ENCODE measurements around the gene PAX7. TPM values are rescaled to one million over a fixed set of nuclear protein-coding genes. Genes with fewer than 3 reads are reported as not detected.
"Not testable (repeated sequence)": the region's sequence is repeated elsewhere in the genome, so short reads cannot be mapped to it uniquely, and the experiment has no call there.

PAX7 gene
- total RNA-seq = not detected
- polyA plus RNA-seq = not detected

- peaks cover 2% of the 10 kb centered on the region for H3K4me1 ChIP-seq (ENCODE audit: control insufficient read depth, insufficient read depth, low read length, poor library complexity, severe bottlenecking)
- H3K9me3 ChIP-seq (ENCODE audit: control insufficient read depth in 2 of 2, low read length in 2 of 2) = no peaks in the 10 kb centered on the region
- DNase-seq (no peak), ATAC-seq (ENCODE audit: low read depth in 2 of 2) (no peak)
- no peaks in the 10 kb centered on the region for H3K36me3 ChIP-seq (ENCODE audit: control insufficient read depth, insufficient read depth, low read length)
- peaks cover 85% of the 10 kb centered on the region for H3K27me3 Mint-ChIP-seq
- no peaks in the 10 kb centered on the region for H3K36me3 Mint-ChIP-seq
- H3K27me3 ChIP-seq (ENCODE audit: control insufficient read depth, insufficient read depth, low read length) = peaks cover 15% of the 10 kb centered on the region
- H3K27ac Mint-ChIP-seq = peak within 1 kb of the TSS in 1 of 3 donors; percentile 64
- peaks cover 0 to 28% (median 9%) of the 10 kb centered on the region in 4 donors for H3K4me1 Mint-ChIP-seq
- peaks cover 0 to 9% (median 0%) of the 10 kb centered on the region in 7 donors for H3K9me3 Mint-ChIP-seq
- H3K27ac ChIP-seq (ENCODE audit: insufficient read depth, low read length, poor library complexity, severe bottlenecking) = no peak within 1 kb of the TSS
- H3K4me3 ChIP-seq (ENCODE audit: low read depth, low read length) = no peak within 1 kb of the TSS
- H3K4me3 Mint-ChIP-seq = peak within 1 kb of the TSS in 1 of 4 donors; percentile 52
Measured at GRCh38 chr1:18630511-18631495, at the start of gene PAX7. Gene PAX7 (plus strand): TSS chr1:18630846. CDS start chr1:18631604, 758 bp downstream.

DNA sequence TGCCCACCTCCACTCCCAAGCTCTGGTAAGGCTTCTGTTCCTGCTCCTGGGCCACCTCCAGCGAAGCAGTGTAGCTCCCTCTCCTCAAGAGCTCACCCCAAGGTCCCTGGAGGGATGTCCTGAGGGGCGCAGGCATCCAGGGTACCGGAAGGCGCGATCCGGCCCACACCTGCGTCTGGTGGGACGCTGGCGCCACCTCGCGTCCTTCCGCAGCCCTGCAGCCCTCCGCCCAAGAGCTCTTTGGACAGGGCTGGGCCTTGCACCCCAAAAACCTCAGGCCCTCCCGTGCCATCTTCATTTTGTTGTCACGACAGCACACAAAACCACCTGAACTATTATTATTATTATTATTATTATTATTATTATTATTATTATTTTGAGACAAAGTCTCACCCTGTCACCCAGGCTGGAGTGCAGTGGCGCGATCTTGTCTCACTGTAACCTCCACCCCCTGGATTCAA is 49.2 kb upstream of the PAX7 start:
- ATAC-seq (ENCODE audit: low read depth in 2 of 2) = no peak
- DNase-seq = peak in 1 of 3 donors; percentile 34
- H3K36me3 Mint-ChIP-seq = no peaks in the 10 kb centered on the region
- Histone ChIP-seq H3K4me1 (ENCODE audit: control insufficient read depth, insufficient read depth, low read length, poor library complexity, severe bottlenecking) (no peaks in the 10 kb centered on the region), H3K36me3 (ENCODE audit: control insufficient read depth, insufficient read depth, low read length) (no peaks in the 10 kb centered on the region), H3K27me3 (ENCODE audit: control insufficient read depth, insufficient read depth, low read length) (no peaks in the 10 kb centered on the region), H3K27ac (ENCODE audit: insufficient read depth, low read length, poor library complexity, severe bottlenecking) (no peak overlapping the region), H3K9me3 (ENCODE audit: control insufficient read depth in 2 of 2, low read length in 2 of 2) (no peaks in the 10 kb centered on the region), H3K4me3 (ENCODE audit: low read depth, low read length) (no peak overlapping the region)
- no peak overlapping the region for H3K27ac Mint-ChIP-seq
- H3K27me3 Mint-ChIP-seq = no peaks in the 10 kb centered on the region
- H3K4me1 Mint-ChIP-seq = peaks cover 0 to 3% (median 1%) of the 10 kb centered on the region in 4 donors
- peaks cover 0 to 2% (median 0%) of the 10 kb centered on the region in 7 donors for H3K9me3 Mint-ChIP-seq
- no peak overlapping the region for H3K4me3 Mint-ChIP-seq

DNA sequence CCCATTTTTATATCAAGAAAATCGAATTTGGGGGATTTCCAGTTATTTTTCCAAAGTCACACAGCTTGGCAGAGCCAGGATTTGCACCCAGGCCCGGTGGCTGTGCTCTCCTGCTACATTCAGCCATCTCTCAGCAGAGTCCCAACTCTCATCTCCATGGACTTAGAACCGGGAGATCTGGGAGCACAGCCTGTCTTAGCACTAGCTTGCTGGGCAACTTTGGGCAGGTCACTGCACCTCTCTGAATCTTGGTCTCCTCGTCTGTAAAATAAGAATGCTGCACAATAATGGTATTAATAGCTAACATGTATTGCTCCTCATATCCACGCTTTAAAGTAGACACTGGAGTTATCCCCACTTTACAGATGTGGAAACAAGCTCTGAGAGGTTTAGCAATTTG is 47.8 kb upstream of the PAX7 start:
- Mint-ChIP-seq H3K36me3 (no peaks in the 10 kb centered on the region), H3K27me3 (no peaks in the 10 kb centered on the region), H3K27ac (no peak overlapping the region), H3K4me1 (peaks cover 0 to 3% (median 1%) of the 10 kb centered on the region in 4 donors), H3K4me3 (no peak overlapping the region), H3K9me3 (peaks cover 0 to 2% (median 0%) of the 10 kb centered on the region in 7 donors)
- DNase-seq (no peak), ATAC-seq (ENCODE audit: low read depth in 2 of 2) (no peak)
- H3K36me3 ChIP-seq (ENCODE audit: control insufficient read depth, insufficient read depth, low read length) = no peaks in the 10 kb centered on the region
- H3K4me1 ChIP-seq (ENCODE audit: control insufficient read depth, insufficient read depth, low read length, poor library complexity, severe bottlenecking) = no peaks in the 10 kb centered on the region
- H3K4me3 ChIP-seq (ENCODE audit: low read depth, low read length) = no peak overlapping the region
- H3K27ac ChIP-seq (ENCODE audit: insufficient read depth, low read length, poor library complexity, severe bottlenecking) = no peak overlapping the region
- no peaks in the 10 kb centered on the region for H3K9me3 ChIP-seq (ENCODE audit: control insufficient read depth in 2 of 2, low read length in 2 of 2)
- H3K27me3 ChIP-seq (ENCODE audit: control insufficient read depth, insufficient read depth, low read length) = no peaks in the 10 kb centered on the region

DNA sequence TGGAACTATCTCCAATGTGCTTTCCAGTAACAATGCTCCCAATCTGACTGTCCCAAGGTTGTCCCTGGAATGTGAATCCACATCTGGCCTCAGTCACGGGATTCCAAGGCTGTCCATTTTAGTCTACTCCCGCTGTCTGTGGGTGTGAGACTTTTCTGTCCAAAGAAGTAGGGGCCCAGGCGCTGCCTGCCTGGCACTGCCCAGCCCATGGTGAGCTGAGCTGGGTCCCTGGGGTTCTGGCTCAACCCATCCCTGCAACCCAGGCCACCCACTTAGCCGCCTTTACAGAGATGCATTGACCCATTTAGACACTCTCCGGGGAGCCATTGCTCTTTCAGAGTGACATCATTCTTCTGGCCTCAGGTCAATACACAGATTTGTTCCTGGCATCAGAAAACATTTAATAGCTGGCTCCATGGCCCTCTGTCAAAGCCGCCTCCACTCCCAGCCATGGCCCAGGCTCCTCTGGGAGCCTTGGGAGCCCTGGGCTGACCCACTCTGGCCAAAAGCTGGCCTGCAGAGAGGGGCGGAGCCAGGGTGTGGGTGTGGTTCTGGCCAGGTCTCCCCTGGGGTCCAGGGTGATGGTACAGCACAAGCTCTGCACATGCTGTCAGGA is 47.2 kb upstream of the PAX7 start:
- Histone ChIP-seq H3K36me3 (ENCODE audit: control insufficient read depth, insufficient read depth, low read length) (no peaks in the 10 kb centered on the region), H3K4me1 (ENCODE audit: control insufficient read depth, insufficient read depth, low read length, poor library complexity, severe bottlenecking) (no peaks in the 10 kb centered on the region), H3K27ac (ENCODE audit: insufficient read depth, low read length, poor library complexity, severe bottlenecking) (no peak overlapping the region), H3K9me3 (ENCODE audit: control insufficient read depth in 2 of 2, low read length in 2 of 2) (no peaks in the 10 kb centered on the region), H3K4me3 (ENCODE audit: low read depth, low read length) (no peak overlapping the region), H3K27me3 (ENCODE audit: control insufficient read depth, insufficient read depth, low read length) (no peaks in the 10 kb centered on the region)
- Mint-ChIP-seq H3K4me1 (peaks cover 0 to 3% (median 0%) of the 10 kb centered on the region in 4 donors), H3K9me3 (no peaks in the 10 kb centered on the region), H3K27me3 (no peaks in the 10 kb centered on the region), H3K36me3 (no peaks in the 10 kb centered on the region), H3K27ac (no peak overlapping the region), H3K4me3 (no peak overlapping the region)
- ATAC-seq (ENCODE audit: low read depth in 2 of 2) = no peak
- DNase-seq = no peak

DNA sequence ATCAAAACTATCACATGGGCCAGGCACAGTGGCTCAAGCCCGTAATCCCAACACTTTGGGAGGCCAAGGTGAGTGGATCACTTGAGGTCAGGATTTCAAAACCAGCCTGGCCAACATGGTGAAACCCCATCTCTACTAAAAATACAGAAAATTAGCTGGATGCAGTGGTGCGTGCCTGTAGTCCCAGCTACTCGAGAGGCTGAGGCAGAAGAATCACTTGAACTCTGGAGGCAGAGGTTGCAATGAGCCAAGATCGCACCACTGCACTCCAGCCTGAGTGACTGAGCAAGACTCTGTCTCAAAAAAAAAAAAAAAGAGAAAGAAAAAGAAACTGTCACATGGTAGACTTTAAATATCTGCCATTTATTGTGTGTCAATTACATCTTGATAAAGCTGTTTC is 44.6 kb upstream of the PAX7 start:
- H3K36me3 ChIP-seq (ENCODE audit: control insufficient read depth, insufficient read depth, low read length); H3K27ac Mint-ChIP-seq; H3K4me1 ChIP-seq (ENCODE audit: control insufficient read depth, insufficient read depth, low read length, poor library complexity, severe bottlenecking); H3K27ac ChIP-seq (ENCODE audit: insufficient read depth, low read length, poor library complexity, severe bottlenecking); H3K36me3 Mint-ChIP-seq; ATAC-seq (ENCODE audit: low read depth in 2 of 2); H3K4me1 Mint-ChIP-seq; H3K9me3 ChIP-seq (ENCODE audit: control insufficient read depth in 2 of 2, low read length in 2 of 2); DNase-seq; H3K9me3 Mint-ChIP-seq; H3K27me3 Mint-ChIP-seq; H3K4me3 Mint-ChIP-seq; H3K27me3 ChIP-seq (ENCODE audit: control insufficient read depth, insufficient read depth, low read length); H3K4me3 ChIP-seq (ENCODE audit: low read depth, low read length): not testable (repeated sequence)

DNA sequence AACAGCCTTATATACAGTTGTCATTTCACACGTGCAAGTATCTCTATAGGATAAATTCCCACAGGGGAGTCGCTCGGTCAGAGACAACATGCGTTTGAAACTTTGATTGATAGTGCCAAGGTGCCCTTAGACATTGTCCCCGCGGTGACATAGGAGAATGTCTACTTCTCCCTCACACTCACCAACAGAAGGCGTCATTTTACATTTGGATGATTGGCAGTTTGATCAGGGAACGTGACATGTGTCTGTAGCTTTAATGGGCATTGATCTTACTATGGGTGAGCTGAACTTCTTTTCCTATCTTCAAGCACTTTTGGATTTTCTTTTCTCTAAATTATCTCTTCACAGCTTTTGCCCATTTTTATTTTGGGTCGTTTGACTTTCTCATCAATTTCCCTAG is 42.6 kb upstream of the PAX7 start:
- Mint-ChIP-seq H3K4me3 (no peak overlapping the region), H3K27me3 (peaks cover 4% of the 10 kb centered on the region), H3K4me1 (peaks cover 0 to 3% (median 0%) of the 10 kb centered on the region in 4 donors), H3K27ac (no peak overlapping the region), H3K36me3 (no peaks in the 10 kb centered on the region), H3K9me3 (peaks cover 0 to 4% (median 0%) of the 10 kb centered on the region in 7 donors)
- no peaks in the 10 kb centered on the region for H3K36me3 ChIP-seq (ENCODE audit: control insufficient read depth, insufficient read depth, low read length)
- H3K4me3 ChIP-seq (ENCODE audit: low read depth, low read length) = no peak overlapping the region
- H3K27ac ChIP-seq (ENCODE audit: insufficient read depth, low read length, poor library complexity, severe bottlenecking) = no peak overlapping the region
- H3K4me1 ChIP-seq (ENCODE audit: control insufficient read depth, insufficient read depth, low read length, poor library complexity, severe bottlenecking) = no peaks in the 10 kb centered on the region
- H3K27me3 ChIP-seq (ENCODE audit: control insufficient read depth, insufficient read depth, low read length) = no peaks in the 10 kb centered on the region
- ATAC-seq (ENCODE audit: low read depth in 2 of 2) (no peak), DNase-seq (no peak)
- H3K9me3 ChIP-seq (ENCODE audit: control insufficient read depth in 2 of 2, low read length in 2 of 2) = no peaks in the 10 kb centered on the region

- Histone ChIP-seq H3K9me3 (ENCODE audit: control insufficient read depth in 2 of 2, low read length in 2 of 2) (no peaks in the 10 kb centered on the region), H3K27ac (ENCODE audit: insufficient read depth, low read length, poor library complexity, severe bottlenecking) (no peak overlapping the region), H3K27me3 (ENCODE audit: control insufficient read depth, insufficient read depth, low read length) (no peaks in the 10 kb centered on the region), H3K36me3 (ENCODE audit: control insufficient read depth, insufficient read depth, low read length) (no peaks in the 10 kb centered on the region), H3K4me3 (ENCODE audit: low read depth, low read length) (no peak overlapping the region), H3K4me1 (ENCODE audit: control insufficient read depth, insufficient read depth, low read length, poor library complexity, severe bottlenecking) (no peaks in the 10 kb centered on the region)
- DNase-seq (no peak), ATAC-seq (ENCODE audit: low read depth in 2 of 2) (no peak)
- peaks cover 20% of the 10 kb centered on the region for H3K27me3 Mint-ChIP-seq
- H3K4me3 Mint-ChIP-seq = no peak overlapping the region
- H3K9me3 Mint-ChIP-seq = peaks cover 0 to 4% (median 0%) of the 10 kb centered on the region in 7 donors
- no peaks in the 10 kb centered on the region for H3K4me1 Mint-ChIP-seq
- no peak overlapping the region for H3K27ac Mint-ChIP-seq
- H3K36me3 Mint-ChIP-seq = no peaks in the 10 kb centered on the region
Measured at GRCh38 chr1:18592368-18592767, 38.3 kb upstream of the PAX7 start.
